Endothelial cell of umbilical vein (primary cell): ENCODE data around the gene PRSS56.

Experiments
- CTCF ChIP-seq, 2 donors: IDR thresholded peaks; 1 replicate in 1 of 2; 2 replicates in 1 of 2; pipeline ENCODE4 v1.5.1; 2011; ENCODE audit warnings: low read length in 2 of 2, mild to moderate bottlenecking in 2 of 2, moderate library complexity in 2 of 2, control low read depth in 1 of 2, inconsistent platforms in 1 of 2, low read depth in 1 of 2; ENCODE audit not compliant: insufficient read depth in 1 of 2; ENCODE audit errors: extremely low read depth in 1 of 2
- EZH2 ChIP-seq: IDR thresholded peaks from 2 replicates; pipeline ENCODE4 v1.6.1; 2012; ENCODE audit warnings: borderline replicate concordance, low read depth, mild to moderate bottlenecking, moderate library complexity, low read length, inconsistent platforms; ENCODE audit not compliant: severe bottlenecking

DNA sequence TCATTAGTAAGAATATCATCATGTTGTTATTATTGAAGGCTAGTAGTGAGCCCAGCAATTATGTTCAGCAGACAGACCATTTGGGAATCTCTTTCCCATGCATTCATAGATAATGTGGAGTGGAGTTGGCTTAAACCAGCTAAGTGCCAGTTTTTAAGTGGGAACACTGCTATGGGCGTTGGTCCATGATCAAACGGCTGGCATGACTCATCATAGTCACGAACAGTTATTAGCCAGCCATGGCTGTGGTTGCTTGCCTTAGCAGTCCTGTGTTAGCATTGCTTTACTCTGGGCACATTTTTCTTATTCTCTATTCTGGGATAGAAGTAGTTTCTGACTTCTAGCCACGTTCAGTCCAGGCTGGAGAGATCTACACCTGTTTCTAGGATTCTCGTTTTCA, 48.0 kb downstream of the PRSS56 start:
- TF ChIP-seq CTCF (IDR thresholded peaks at IDR 0.05; ENCODE audit: extremely low read depth in 1 of 2, insufficient read depth in 1 of 2, low read depth in 1 of 2, low read length in 2 of 2) = no peak
- no peak for TF ChIP-seq EZH2
